HG02943 (cell line): ENCODE results near the gene NBR1.
"Not testable (repeated sequence)": the region's sequence is repeated elsewhere in the genome, so short reads cannot be mapped to it uniquely, and the experiment has no call there.

Source experiments
- ATAC-seq: cut with Tn5 transposase; IDR thresholded peaks from one replicate; pipeline ENCODE4 v1.9.1; 2021; ENCODE audit warnings: mild to moderate bottlenecking, low read depth, moderate library complexity; ENCODE audit not compliant: unreplicated experiment

The NBR1 gene

DNA sequence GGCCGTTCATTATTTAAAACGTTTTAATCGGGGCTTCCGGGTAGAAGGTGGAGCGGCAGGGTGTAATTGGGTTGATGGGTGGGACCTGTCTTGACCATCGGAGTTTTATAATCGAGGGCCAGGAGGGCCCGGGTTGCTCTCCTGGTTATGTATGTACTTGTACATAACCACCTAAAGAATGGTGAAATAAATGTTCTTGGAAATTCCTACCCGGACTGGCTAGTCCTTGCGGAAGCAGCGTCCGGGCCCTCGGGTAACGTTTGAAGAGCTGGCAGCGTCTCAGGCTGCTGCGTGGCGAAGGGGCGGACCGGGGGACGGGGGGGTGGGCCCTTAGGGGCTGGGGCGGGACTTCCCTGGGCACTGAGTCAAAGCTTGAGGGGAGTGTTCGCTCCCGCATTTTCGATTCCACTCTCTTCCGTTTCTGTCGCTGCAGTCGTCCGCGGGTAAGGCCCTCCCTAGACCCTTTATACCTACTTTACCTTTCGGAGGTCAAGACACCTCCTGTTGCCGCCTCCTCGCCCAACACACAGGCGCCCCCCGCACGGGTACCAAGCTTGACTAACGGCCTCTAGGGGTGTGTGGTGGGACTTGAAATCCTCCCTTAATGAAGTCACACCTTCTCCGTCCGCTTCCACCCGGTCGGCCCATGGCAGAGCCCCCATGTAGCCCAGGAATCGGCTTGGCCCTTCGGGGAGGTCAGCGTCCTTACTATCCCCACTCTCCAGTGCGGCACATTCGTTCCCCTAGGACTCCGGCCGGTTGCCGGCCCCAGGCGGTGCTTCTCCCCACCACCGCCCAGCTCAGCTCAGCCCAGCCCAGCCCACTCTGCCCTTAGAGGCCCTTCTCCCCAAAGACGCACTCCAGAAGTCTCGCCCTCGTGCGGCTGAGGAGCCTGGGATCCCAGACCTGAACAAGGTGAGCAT, 40.7 kb downstream of the NBR1 start, which contains the start of gene TMEM106A:
Gene TMEM106A, plus strand, starts transcription at position 396 of the 923 bp plus-strand sequence. CDS start 1,167 bp downstream, outside the sequence.
- ATAC-seq = no peak

DNA sequence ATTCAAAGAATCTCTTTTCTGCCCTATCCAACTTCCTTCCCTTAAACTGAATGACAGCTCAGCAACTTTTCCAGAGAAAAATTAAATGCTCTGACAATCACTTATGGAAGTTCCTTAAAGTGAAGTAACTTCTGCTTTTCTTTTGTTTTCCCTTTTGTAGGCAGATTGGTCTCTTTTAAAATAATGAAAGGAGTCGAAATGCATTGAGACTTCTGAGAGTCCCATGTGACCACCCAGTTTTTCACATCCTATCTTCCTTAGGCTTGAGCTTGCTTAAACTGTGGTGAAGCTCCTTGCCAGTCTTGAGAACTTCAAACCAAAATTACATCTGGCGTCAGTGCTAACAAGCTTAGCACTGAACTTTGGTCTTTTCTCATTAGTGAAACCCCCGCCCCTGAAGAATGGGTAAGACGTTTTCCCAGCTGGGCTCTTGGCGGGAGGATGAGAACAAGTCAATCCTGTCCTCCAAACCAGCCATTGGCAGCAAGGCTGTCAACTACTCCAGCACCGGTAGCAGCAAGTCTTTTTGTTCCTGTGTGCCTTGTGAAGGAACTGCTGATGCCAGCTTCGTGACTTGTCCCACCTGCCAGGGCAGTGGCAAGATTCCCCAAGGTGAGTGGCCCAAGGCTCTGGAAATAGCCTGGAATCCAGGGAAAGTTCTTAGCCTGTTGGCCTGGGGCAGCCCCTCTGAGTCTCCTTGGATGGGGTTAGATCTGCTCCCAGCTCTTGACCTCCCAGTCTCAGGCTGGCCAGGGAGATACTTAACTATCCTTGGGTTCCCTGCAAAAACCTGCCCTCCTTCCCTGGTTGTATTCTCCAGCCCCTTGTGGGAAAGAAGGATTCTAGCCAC, 41.9 kb downstream of the NBR1 start:
- no peak for ATAC-seq

DNA sequence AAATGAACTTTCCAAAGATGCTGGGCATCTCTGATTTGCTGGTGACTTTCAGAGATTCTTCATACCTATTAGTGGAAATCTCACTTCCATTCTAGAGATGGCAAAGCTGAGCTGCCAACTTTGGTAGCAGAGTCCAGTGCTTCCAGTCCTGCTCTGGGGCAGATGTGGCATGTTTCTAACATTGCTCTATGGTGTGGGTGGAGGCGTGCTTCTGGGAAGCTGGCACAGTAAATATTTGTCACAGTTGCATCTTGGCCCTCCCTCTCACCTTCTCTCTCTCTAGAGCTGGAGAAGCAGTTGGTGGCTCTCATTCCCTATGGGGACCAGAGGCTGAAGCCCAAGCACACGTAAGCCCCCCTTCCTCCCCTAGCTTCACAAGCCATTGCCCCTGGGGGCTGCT, 42.5 kb downstream of the NBR1 start:
- ATAC-seq = no peak

DNA sequence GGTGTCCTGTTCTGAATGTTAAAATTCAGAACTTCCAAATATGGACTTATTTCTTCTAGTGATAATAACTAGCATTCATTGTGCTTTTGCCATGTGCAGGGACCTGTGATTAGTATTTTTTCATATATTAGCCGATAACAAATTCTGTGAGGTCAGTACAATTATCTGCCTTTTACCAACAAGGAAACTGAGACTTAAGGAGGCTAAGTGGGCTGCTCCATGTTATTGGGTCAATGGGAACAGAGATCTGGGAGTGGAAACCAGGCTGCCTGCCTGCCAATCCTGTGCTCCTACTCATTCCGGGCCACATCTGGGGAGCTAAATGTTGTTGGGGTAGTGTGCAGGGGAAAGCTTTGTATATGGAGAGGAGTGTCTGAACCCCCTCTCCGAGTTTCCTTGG, 44.3 kb downstream of the NBR1 start:
- ATAC-seq = no peak

DNA sequence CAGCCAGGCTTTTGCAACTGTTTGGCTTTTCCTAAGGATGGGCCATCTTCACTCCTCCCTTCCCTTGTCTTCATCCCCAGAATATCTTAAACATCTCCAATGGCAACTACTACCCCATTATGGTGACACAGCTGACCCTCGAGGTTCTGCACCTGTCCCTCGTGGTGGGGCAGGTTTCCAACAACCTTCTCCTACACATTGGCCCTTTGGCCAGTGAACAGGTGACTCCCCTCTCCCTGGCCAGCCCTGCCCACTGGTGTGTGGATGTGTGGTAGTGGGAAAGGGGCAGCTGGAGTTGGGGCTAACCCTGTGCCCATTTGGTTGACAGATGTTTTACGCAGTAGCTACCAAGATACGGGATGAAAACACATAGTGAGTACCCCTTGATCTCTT, 45.4 kb downstream of the NBR1 start:
- no peak for ATAC-seq

DNA sequence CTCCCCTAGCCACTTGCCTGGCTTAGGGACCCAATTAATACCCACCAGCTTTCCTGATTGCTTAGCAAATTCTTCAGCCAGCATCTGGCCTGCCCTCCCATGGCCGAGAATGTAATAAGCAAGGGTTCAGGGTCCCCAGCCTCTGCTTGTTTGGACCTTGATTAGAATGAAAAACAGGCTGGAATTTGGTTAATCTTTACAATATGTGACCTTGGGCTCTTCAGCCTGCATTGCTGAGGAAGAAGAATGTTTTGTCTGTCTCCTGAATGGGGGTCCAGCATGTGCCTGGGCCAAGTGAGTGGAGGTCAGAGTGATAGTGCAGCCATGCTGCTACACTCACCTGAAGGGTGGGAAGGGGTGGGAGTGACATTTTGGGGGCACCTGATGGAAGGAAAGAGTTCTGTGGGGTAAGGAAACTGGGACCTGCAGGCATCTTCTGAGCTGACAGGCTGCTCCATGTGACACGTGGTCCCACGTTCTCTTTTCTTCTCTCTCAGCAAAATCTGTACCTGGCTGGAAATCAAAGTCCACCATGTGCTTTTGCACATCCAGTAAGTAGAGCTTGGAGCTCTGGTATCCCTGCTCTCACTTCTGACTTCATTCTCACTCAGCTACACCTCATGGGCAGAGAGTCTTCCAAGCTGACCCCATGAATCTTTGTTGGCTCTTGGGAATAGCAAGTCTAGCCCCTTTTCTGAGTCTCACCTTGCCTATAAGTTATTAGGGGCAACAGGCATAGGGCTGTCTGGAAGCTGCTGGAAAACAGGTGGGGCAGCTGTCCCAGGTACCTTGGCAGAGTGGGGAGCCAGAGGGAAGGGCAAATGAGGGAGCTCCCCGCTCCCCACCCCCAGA, 46.0 kb downstream of the NBR1 start:
- no peak for ATAC-seq

DNA sequence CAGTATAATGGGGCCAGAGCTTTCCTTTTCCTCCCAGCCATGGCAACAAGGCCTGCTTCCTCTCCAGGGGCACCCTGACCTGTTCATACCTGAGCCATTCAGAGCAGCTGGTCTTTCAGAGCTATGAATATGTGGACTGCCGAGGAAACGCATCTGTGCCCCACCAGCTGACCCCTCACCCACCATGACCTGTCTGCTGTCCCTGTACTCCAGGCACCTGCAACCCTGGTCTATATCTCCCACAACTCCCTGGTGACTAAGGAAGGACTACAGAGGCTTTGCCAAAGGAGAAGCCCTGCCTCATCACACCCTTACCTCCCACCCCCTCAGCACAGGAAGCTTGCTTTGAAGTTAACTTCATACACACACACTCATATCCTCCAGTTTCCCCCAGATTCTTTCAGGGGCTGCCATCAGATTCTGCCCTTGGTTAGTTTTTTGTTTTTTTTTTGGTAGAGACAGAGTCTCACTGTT, 46.6 kb downstream of the NBR1 start:
- no peak for ATAC-seq

DNA sequence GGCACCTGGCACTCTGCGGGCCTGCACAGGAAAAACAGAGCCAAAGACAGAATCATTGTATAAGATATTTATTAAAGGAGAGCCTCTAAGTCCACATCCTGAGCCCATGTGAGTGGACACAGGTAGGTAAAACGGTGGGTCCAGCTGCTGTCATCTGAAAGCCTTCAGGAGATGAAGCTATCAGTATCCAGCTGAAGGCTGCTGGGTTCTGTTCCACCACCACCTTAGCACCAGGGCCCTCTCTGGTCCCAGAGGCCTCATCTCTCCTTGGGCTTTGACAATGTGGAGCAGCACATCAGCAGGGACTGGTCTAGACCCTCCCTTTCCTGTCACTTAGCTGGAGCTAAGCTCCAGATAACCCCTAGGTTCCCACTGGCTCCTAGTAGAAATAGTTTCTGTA, 48.0 kb downstream of the NBR1 start:
- ATAC-seq = no peak

DNA sequence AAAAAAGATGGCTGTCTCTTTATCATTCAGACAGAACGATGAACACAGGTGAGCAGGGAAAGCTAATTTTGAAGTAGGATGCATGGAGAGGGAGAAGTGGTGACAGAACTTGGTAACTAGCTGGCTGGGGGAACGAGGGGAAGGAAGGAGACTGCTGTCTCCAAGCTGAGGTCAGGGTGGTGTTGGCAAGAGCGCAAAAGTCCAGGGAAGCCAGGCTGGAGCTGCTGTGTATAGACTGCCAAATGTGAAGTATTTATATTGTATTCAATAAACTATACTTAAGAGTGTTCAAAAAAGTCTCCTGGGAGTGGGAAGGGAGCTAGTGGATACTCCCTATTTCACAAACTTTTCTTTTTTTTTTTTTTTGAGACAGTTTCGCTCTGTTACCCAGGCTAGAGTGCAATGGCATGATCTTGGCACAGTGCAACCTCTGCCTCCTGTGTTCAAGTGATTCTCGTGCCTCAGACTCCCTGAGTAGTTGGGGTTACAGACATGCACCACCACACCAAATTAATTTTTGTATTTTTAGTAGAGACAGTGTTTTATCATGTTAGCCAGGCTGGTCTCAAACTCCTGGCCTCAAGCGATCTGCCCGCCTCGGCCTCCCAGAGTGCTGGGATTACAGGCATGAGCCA, 48.8 kb downstream of the NBR1 start:
- no peak for ATAC-seq

DNA sequence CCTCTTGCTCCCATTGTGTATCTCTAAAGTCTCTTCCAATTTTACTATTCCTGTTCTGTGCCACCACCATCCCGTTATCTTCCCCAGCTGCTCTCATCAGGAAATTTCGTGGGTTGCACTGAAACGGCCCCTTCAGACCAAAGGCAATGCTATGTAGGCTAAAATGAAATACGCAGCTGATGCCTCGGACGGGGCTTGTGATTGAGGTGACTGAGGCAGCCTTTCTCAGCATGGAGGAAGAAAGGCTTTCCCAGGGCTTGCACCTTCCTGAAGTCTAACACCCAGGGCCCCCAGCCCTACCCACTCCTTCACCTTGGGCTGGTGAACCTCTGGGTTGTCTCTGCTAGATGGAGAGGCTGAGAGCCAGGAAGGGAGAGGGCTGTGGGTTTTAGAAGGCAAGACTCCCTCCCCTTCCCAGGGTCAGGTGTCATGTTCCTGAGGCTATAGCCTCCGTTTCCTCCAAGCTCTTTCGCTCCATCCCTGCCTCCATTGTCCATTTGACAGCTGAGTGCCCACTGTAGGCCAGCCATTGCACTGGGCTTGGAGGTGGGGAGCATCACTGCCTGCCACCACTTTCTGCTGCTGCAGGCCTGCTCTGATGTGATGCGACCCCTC, 49.6 kb downstream of the NBR1 start:
- no peak for ATAC-seq

DNA sequence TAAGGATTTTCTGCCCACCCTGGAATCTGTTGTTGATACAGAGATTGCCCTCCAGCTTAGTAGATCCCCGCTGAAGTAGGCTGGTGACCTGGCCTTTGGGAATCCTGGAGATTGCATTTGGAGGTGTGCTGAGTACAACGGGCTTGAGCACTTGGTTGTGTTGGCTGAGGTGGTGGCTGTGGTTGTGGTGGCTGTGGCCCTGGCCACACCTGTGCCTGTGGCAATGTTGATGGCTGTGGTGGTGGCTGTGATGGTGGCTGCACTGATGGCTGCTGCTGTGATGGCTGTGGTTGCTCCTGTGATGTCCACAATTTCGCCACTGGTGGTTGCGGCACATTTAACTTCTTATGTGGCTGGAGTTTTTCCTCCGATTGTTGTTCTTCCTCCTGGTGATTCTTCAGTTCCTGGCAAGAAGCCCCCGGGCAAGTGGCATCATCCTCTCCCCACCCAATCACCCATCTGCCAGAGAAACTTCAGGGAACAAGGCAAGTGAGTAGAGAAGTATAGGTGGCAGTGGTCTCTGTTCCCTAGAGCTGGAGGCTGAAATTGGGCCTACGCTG, 53.2 kb downstream of the NBR1 start:
- ATAC-seq = no peak

DNA sequence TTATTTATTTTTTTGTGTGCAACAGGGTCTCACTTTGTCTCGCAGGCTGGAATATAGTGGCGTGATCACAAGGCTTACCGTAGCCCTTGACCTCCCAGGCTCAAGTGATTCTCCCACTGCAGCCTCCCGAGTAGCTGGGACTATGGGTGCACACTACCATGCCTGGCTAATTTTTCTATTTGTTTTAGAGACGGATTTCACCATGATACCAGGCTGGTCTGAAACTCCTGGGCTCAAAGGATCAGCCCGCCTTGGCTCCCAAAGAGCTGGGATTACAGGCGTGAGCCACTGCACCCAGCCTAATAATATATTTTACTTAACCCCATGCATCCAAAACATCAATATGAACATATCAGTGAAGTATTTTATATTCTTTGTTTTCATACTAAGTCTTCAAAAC, 55.4 kb downstream of the NBR1 start:
- ATAC-seq = no peak

DNA sequence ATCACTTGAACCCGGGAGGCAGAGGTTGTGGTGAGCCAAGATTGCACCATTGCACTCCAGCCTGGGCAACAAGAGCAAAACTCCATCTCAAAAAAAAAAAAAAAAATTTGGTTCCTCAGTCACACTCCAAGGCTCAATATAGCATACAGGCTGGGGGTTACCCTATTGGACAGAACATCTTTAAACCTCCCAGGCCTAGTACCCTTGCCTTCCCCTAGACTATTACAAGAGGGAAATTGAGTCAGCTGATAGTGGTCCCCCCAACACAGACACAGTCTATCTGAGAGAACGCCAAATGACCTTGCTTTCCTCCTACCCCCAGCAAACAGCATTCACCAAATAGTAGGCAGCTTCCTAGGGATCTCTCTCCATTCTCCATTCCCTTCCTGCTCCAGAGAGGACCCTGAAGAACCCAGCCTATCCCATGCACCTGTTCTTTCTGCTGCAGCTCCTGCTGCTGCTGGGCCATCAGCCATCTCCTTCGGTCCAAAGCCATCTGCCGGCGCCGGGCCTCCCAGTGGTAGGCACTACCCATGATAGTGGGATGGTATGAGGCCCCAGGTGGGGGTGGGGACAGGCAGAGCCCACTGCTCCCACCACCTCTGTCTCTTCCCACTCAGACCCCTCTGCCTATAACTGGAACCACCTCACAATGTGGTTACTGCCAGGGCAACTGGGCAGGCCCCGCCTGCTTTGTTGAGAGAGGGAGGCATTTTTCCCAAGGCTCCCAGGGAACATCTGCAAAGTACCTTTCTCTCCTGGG, 57.2 kb downstream of the NBR1 start, which contains the start of gene CCDC200:
Gene CCDC200, minus strand, starts transcription at position 604 of the 763 bp plus-strand sequence. Its CDS starts 69 bp downstream, at position 535.
- not testable (repeated sequence) for ATAC-seq

DNA sequence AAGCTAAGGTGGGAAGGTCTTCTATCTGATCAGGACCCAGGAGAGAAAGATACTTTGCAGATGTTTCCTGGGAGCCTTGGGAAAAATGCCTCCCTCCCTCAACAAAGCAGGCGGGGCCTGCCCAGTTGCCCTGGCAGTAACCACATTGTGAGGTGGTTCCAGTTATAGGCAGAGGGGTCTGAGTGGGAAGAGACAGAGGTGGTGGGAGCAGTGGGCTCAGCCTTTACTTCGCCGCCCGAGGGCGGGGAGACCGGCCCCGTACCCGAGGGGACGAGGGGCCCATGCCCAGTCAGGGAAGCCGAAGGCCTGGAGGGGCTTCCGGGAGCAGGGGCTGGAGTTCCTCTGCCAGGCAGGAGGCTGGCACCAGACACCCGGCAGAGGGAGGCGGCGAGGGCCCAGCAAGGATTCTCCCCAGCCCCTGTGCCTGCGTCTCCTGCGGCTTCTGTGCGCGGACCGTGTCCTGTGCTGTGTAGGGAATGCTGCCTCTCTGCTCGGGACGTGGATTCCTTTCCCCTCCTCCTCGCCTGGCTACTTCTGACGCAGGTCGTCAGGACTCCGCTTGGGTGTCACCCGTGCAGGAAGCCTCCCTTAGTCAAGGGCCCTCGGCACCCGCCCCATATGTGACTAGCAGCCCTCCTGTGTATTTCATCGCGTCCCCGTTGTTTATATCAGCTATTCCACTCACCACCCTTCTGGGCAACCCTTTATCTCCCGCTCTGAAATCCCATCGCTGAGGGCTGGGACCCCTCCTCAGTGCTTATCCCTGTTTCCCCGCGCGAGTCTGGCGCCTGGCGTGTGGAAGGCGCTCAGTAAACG, 60.4 kb downstream of the NBR1 start:
- not testable (repeated sequence) for ATAC-seq

DNA sequence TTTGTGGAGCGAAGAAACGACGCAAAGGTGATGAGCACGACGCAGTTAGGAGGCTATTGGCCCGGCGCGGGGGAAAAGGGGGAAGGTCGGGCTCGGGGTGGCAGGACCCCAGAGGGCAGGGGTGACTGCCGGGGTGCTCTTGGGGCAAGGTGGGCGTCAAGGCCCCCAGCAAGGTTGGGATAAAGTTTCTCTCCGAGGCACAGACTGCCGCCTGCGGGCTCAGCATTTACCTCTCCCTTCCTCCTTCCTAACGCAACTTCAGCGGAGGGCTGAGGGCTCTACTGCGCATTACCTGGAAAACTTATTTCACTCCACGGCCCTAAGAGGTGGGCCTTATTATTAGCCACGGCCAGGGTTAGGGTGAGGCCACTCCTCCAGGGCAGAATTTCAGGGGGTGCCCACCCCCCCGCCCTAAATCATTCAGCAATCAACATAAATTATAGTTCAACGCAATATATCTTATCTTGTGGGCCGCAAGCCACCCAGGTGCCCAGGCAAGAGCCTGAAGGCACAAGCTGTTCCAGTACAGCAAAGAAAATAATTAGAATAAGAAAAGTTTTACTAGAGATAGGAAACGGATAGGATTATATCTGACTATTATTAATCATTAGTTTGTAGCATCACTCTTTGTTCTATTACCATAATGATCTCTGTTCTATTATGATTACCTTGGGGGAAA, 61.1 kb downstream of the NBR1 start:
- not testable (repeated sequence) for ATAC-seq

DNA sequence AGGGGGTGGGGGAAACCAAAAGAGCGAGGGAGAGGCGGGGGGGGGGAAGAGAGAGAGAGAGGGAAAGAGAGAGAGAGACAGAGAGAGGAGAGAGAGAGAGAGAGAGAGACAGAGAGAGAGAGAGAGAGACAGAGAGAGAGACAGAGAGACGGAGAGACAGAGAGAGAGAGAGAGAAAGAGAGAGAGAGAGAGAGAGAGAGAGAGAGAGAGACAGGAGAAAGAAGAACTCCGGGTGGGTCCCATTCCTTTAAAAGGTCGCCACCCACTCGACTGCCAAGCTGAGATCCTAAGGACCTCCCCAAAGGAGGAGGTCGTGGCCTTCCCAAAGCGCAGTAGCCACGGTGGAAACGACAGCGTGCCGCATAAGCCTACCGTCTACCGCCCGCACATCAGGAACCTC, 62.2 kb downstream of the NBR1 start:
- not testable (repeated sequence) for ATAC-seq

DNA sequence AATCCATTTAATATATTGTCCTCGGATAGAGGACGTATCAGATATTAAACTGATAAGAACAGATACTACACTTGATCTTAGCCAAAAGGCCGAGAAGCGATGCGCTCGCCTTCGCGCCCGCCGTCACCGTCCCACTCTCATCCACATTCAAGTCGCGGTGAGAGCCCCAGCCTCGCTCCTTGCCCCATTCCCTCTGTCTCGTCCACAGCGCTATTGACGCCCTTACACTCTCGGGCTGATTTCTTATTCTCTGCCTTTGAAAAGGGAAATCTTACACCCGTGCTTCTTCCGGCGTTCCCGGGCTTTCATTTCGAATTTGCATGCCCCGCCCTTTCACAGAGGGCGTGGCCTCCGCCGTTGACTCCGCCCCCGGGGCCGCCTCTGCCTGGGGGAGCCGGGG, 62.9 kb downstream of the NBR1 start, which contains the start of gene RNU2-1:
Gene RNU2-1, minus strand, starts transcription at position 101 of the 400 bp plus-strand sequence.
- ATAC-seq = not testable (repeated sequence)
